Coronary artery (tissue), 2 donors: ENCODE results near the gene APBA2.

ENCODE experiments used
- DNase-seq: peaks from one replicate; pipeline ENCODE4 v3.0.0-alpha.2; 2017; ENCODE audit warnings: low spot score
- H3K27ac ChIP-seq, 2 donors: fragments of 200-600 bp; sonication (generic); one replicate each; pipeline ENCODE4 v1.5.1; 2016 to 2019
- H3K4me3 ChIP-seq: fragments of 200-600 bp; sonication (generic); 2 replicates; pipeline ENCODE4 v1.5.1; 2016; ENCODE audit warnings: mild to moderate bottlenecking, moderate library complexity
- CTCF ChIP-seq: fragments of 200-600 bp; sonication (generic); IDR thresholded peaks from one replicate; pipeline ENCODE4 v1.5.1; 2019; ENCODE audit warnings: antibody characterized with exemption

The APBA2 gene

GRCh38 chr15:28957606-28958498, 72.1 kb downstream of the APBA2 start:
- no peak for DNase-seq
- TF ChIP-seq CTCF = no peak
- Histone ChIP-seq H3K4me3 (no peak overlapping the region), H3K27ac (no peak overlapping the region)

- no peak overlapping the region for H3K27ac ChIP-seq
- no peak overlapping the region for H3K4me3 ChIP-seq
- TF ChIP-seq CTCF = no peak
- DNase-seq = no peak
These were observed 73.6 kb downstream of the APBA2 start for GRCh38 chr15:28959326-28959725.

- DNase-seq = no peak
- Histone ChIP-seq H3K27ac (no peak overlapping the region), H3K4me3 (no peak overlapping the region)
- TF ChIP-seq CTCF = no peak
These were observed 75.2 kb downstream of the APBA2 start for GRCh38 chr15:28960979-28961378.

- DNase-seq = no peak
- no peak overlapping the region for H3K4me3 ChIP-seq
- TF ChIP-seq CTCF = no peak
These were observed 75.6 kb downstream of the APBA2 start for GRCh38 chr15:28961391-28961790.

GRCh38 chr15:28962851-28963710, 77.3 kb downstream of the APBA2 start:
- no peak for DNase-seq
- no peak for TF ChIP-seq CTCF
- no peak overlapping the region for H3K4me3 ChIP-seq
- H3K27ac ChIP-seq = no peak overlapping the region

More at GRCh38 chr15:28961391-28961790, 75.6 kb downstream of the APBA2 start:
- no peak overlapping the region for H3K27ac ChIP-seq

- DNase-seq = no peak
- no peak for TF ChIP-seq CTCF
- no peak overlapping the region for H3K27ac ChIP-seq
- H3K4me3 ChIP-seq = no peak overlapping the region
These were observed 77.9 kb downstream of the APBA2 start for GRCh38 chr15:28963711-28964081.
